SK-N-SH treated with all-trans-retinoic acid at 6 μM for 48 hours (cell line): ENCODE data around the gene ZFAND2B.

ENCODE experiments used
- ATAC-seq: fragments of 200-7000 bp; cut with Tn5 transposase; 3 replicates; pipeline ENCODE4 v1.9.1; 2020; ENCODE audit warnings: mild to moderate bottlenecking, moderate library complexity
- ARNTL ChIP-seq: fragments of 450-650 bp; formaldehyde crosslinking; IDR thresholded peaks from 2 replicates; pipeline ENCODE4 v1.5.0; 2020; ENCODE audit warnings: low read depth, mild to moderate bottlenecking, moderate library complexity, borderline replicate concordance
- ESRRG ChIP-seq: fragments of 250-450 bp; sonication (Bioruptor Pico); IDR thresholded peaks from 2 replicates; pipeline ENCODE4 v1.6.1; 2021; ENCODE audit warnings: mild to moderate bottlenecking
- ISL1 ChIP-seq: fragments of 250-450 bp; sonication (Bioruptor Pico); IDR thresholded peaks from 2 replicates; pipeline ENCODE4 v2.1.2; 2022; ENCODE audit warnings: mild to moderate bottlenecking, moderate library complexity
- OSR1 ChIP-seq: fragments of 250-450 bp; sonication (Bioruptor Pico); IDR thresholded peaks from 2 replicates; pipeline ENCODE4 v1.8.0; 2022; ENCODE audit warnings: moderate library complexity, mild to moderate bottlenecking, inconsistent platforms
- POU6F1 ChIP-seq: fragments of 250-450 bp; sonication (Bioruptor Pico); IDR thresholded peaks from 2 replicates; pipeline ENCODE4 v1.8.0; 2021; ENCODE audit warnings: low read depth, mild to moderate bottlenecking, moderate library complexity, borderline replicate concordance
- SNAI2 ChIP-seq: fragments of 250-450 bp; sonication (Bioruptor Pico); IDR thresholded peaks from 2 replicates; pipeline ENCODE4 v1.5.0; 2020; ENCODE audit warnings: mild to moderate bottlenecking, moderate library complexity
- TOX ChIP-seq: fragments of 250-450 bp; sonication (Bioruptor Pico); IDR thresholded peaks from 2 replicates; pipeline ENCODE4 v1.8.0; 2021; ENCODE audit warnings: mild to moderate bottlenecking, moderate library complexity, borderline replicate concordance
- TSHZ2 ChIP-seq: fragments of 250-450 bp; sonication (Bioruptor Pico); IDR thresholded peaks from 2 replicates; pipeline ENCODE4 v1.5.0; 2020; ENCODE audit warnings: mild to moderate bottlenecking, moderate library complexity
- ZC3H10 ChIP-seq: fragments of 250-450 bp; sonication (Bioruptor Pico); IDR thresholded peaks from 2 replicates; pipeline ENCODE4 v1.5.1; 2021; ENCODE audit warnings: mild to moderate bottlenecking, moderate library complexity
- ZFP3 ChIP-seq: fragments of 250-450 bp; sonication (Bioruptor Pico); IDR thresholded peaks from 2 replicates; pipeline ENCODE4 v1.5.0; 2020; ENCODE audit warnings: mild to moderate bottlenecking, moderate library complexity
- ZFP30 ChIP-seq: fragments of 450-650 bp; formaldehyde crosslinking; IDR thresholded peaks from 2 replicates; pipeline ENCODE4 v1.5.0; 2022; ENCODE audit warnings: mild to moderate bottlenecking, moderate library complexity
- ZNF565 ChIP-seq: fragments of 450-650 bp; formaldehyde crosslinking; conservative IDR thresholded peaks from 2 replicates; pipeline ENCODE4 v1.5.0; 2020; ENCODE audit warnings: low read depth, mild to moderate bottlenecking, moderate library complexity
- ZNF70 ChIP-seq: fragments of 450-650 bp; formaldehyde crosslinking; IDR thresholded peaks from 2 replicates; pipeline ENCODE4 v1.5.0; 2020; ENCODE audit warnings: mild to moderate bottlenecking, moderate library complexity
- ZNF8 ChIP-seq: fragments of 450-650 bp; formaldehyde crosslinking; IDR thresholded peaks from 2 replicates; pipeline ENCODE4 v1.5.0; 2020; ENCODE audit warnings: mild to moderate bottlenecking, moderate library complexity
- TF ChIP-seq, protein P1 (sequence below): fragments of 250-450 bp; sonication (Bioruptor Pico); IDR thresholded peaks from 2 replicates; pipeline ENCODE4 v1.8.0; 2020; ENCODE audit warnings: mild to moderate bottlenecking, moderate library complexity, borderline replicate concordance

The ZFAND2B gene

GRCh38 chr2:219157396-219157795 lies 49.2 kb upstream of the ZFAND2B start (continued):
- no peak for TF ChIP-seq ZFP30 (CRISPR knock-in tag)
- TF ChIP-seq TOX (CRISPR knock-in tag) = no peak
- TF ChIP-seq ZNF70 (CRISPR knock-in tag) = no peak
- TF ChIP-seq, all 23 proteins: peak for 0

DNA sequence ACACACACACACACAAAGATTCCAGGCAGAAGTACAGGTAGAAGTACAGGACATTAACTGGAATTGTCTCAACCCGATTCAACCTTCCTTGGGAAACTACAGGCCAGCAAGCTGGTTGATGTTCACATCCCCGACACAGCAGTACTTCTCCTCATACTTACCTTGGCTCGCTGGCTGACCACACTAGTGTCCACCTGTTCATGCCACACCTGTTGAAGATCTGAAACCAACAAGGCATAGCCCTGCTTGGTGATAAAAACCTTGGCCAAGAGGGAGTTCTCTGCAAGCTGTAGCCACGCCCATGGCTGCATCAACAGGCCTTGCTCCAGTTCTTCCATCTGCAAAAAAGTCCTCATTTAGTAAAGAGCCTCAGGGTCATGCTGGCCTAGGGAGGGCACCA lies 48.6 kb upstream of the ZFAND2B start:
- ATAC-seq = no peak
- TF ChIP-seq SNAI2 (CRISPR knock-in tag) (no peak), ZFP3 (CRISPR knock-in tag) (no peak), ZC3H10 (CRISPR knock-in tag) (no peak)

- ATAC-seq = no peak
- TF ChIP-seq ZNF565 (CRISPR knock-in tag) (no peak), TSHZ2 (CRISPR knock-in tag) (no peak), ISL1 (CRISPR knock-in tag) (0 out of 2 replicates have a peak, but pooled peaks have one; percentile 16)
These were observed 48.0 kb upstream of the ZFAND2B start for GRCh38 chr2:219158586-219158985.

- ATAC-seq = peak; percentile 1; the same call in 1 of the 3 replicates
- TF ChIP-seq ZNF8 (CRISPR knock-in tag) (no peak), OSR1 (CRISPR knock-in tag) (no peak), TSHZ2 (CRISPR knock-in tag) (no peak), ZNF565 (CRISPR knock-in tag) (no peak), ESRRG (CRISPR knock-in tag) (no peak), ZC3H10 (CRISPR knock-in tag) (no peak), ISL1 (CRISPR knock-in tag) (no peak), ZFP3 (CRISPR knock-in tag) (no peak), POU6F1 (CRISPR knock-in tag) (no peak), TOX (CRISPR knock-in tag) (no peak), ARNTL (CRISPR knock-in tag) (no peak)
These were observed 46.8 kb upstream of the ZFAND2B start for GRCh38 chr2:219159771-219160185.

GRCh38 chr2:219160186-219161017 lies 46.2 kb upstream of the ZFAND2B start, which contains the start of gene NHEJ1:
Gene NHEJ1 (minus strand): TSS chr2:219160815. CDS start chr2:219158362, 2,453 bp downstream.
- no peak for TF ChIP-seq OSR1 (CRISPR knock-in tag)
- TF ChIP-seq TSHZ2 (CRISPR knock-in tag) = no peak
- TF ChIP-seq, protein P1, sequence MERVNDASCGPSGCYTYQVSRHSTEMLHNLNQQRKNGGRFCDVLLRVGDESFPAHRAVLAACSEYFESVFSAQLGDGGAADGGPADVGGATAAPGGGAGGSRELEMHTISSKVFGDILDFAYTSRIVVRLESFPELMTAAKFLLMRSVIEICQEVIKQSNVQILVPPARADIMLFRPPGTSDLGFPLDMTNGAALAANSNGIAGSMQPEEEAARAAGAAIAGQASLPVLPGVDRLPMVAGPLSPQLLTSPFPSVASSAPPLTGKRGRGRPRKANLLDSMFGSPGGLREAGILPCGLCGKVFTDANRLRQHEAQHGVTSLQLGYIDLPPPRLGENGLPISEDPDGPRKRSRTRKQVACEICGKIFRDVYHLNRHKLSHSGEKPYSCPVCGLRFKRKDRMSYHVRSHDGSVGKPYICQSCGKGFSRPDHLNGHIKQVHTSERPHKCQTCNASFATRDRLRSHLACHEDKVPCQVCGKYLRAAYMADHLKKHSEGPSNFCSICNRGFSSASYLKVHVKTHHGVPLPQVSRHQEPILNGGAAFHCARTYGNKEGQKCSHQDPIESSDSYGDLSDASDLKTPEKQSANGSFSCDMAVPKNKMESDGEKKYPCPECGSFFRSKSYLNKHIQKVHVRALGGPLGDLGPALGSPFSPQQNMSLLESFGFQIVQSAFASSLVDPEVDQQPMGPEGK (CRISPR knock-in tag) = peak; percentile 17; the same call in 1 of the 2 replicates
- TF ChIP-seq ISL1 (CRISPR knock-in tag) = no peak
- ATAC-seq = peak; percentile 97
